Right lobe of liver (tissue), 6 donors: Measurements from ENCODE around the gene CLDN19. TPM values are rescaled to one million over a fixed set of nuclear protein-coding genes. Genes with fewer than 3 reads are reported as not detected.

Source experiments
- ATAC-seq, 4 donors: fragments of 200-7000 bp; cut with Tn5 transposase; one replicate each; pipeline ENCODE4 v1.9.1; 2020; ENCODE audit warnings: mild to moderate bottlenecking in 4 of 4, moderate library complexity in 4 of 4
- DNase-seq, 3 donors: peaks; one replicate each; pipeline ENCODE4 v3.0.0-alpha.2; 2020
- H3K27ac ChIP-seq, 3 donors: fragments of 200-600 bp; one replicate each; pipeline ENCODE4 v1.8.0; 2022
- H3K27me3 ChIP-seq, 2 donors: fragments of 200-600 bp; one replicate each; pipeline ENCODE4 v1.8.0; 2022
- H3K36me3 ChIP-seq, 4 donors: fragments of 200-600 bp; sonication (generic) in 1 of 4; one replicate each; pipeline versions ENCODE4 v1.5.1 to v1.8.0; 2017 to 2022; ENCODE audit warnings: control low read depth in 1 of 4
- H3K4me1 ChIP-seq, 4 donors: fragments of 200-600 bp; sonication (generic) in 1 of 4; one replicate each; pipeline versions ENCODE4 v1.5.1 to v1.8.0; 2017 to 2022; ENCODE audit warnings: control low read depth in 1 of 4
- H3K4me3 ChIP-seq, 3 donors: fragments of 200-600 bp; one replicate each; pipeline ENCODE4 v1.8.0; 2022
- H3K9me3 ChIP-seq, 4 donors: fragments of 200-600 bp; sonication (generic) in 1 of 4; one replicate each; pipeline versions ENCODE4 v1.5.1 to v1.8.0; 2017 to 2022; ENCODE audit warnings: control low read depth in 1 of 4
- POLR2A ChIP-seq: fragments of 450-650 bp; IDR thresholded peaks from one replicate; pipeline ENCODE4 v1.6.1; 2017; ENCODE audit warnings: antibody characterized with exemption, mild to moderate bottlenecking
- whole genome bisulfite sequencing: methylation state at CpG from one replicate; pipeline ENCODE4 v1.1.6; 2018; ENCODE audit warnings: low coverage, low lambda C conversion rate; ENCODE audit not compliant: insufficient coverage; ENCODE audit errors: missing lambda C conversion rate; 5-methylcytosine and 5-hydroxymethylcytosine counted together
- intact Hi-C, 2 donors: fragments of 100-400 bp; cut with DNase I; formaldehyde crosslinking; loops; one replicate each; pipeline versions ENCODE4 v1.11.2 to v1.14.1; 2022
- total RNA-seq, 6 experiments: library from RNA; depleted of rRNA in 2 of 6; stranded (reverse); fragments of >200 nt in 2 of 6; fragmentation: NEBNext Ultra II Directional in 3 of 6; extraction: Animal tissue kit (Norgen Biotek cat#: 25700) in 3 of 6; gene quantifications; one replicate each; pipeline versions ENCODE4 v1.1.0 to v1.2.4, GENCODE V29; 2016 to 2023
- TF ChIP-seq, protein P1 (sequence below), 4 donors: fragments of 200-600 bp in 3 of 4; fragments of 450-650 bp in 1 of 4; IDR thresholded peaks; one replicate each; pipeline versions ENCODE4 v1.5.1 to v1.8.0; 2016 to 2022; ENCODE audit warnings: antibody characterized with exemption in 4 of 4, mild to moderate bottlenecking in 2 of 4
- donor health status: DM: no; HTN: yes; CAD: no.
- donor health status: DM: no; HTN: no; CAD: no.
- donor health status: DM: no; HTN: no; CAD: no.
- donor health status: DM: no; HTN: yes; CAD: no.
- donor health status: DM: no; HTN: yes; CAD: no.

The CLDN19 gene
- total RNA-seq, 6 experiments from 2014 or later: 1.0 TPM; not detected in 5

DNA sequence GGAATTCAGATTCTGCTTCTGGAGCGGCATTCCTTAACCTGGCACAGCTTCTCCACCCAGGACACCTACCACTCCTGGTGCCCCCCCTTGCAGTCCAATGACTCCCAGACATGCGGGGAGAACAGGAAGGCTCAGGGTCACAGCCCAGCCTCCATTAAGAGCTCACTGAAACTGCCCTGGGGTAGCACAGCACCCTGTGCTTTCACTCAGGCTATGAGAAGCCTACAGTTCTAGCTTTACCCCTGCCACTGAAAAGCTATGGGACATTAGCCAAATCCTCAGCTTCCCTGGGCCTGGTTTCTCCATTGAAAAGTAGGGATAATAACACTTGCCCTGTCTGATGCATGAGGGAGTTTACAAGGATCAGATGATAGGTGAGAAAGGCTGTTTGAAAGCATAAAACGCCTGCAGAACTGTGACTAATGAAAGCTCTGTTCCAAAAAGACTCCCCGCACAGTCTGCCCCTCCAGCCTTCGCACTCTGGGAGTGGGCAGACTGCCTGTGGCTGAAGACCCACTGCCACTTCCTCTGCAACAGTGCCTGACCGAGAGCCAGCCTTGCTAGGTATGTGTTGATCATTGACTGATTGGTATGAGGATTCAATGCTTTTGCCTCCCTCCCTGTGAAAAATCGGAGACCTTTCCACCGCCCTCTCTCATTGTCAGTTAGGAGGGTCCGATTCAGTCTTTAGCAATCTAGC is 2.7 kb upstream of the CLDN19 start:
- no peaks in the 10 kb centered on the region for H3K27me3 ChIP-seq
- peaks cover 0 to 11% (median 0%) of the 10 kb centered on the region in 4 donors for H3K36me3 ChIP-seq
- intact Hi-C loops: loop anchor here in 1 of 2 donors (10.0 kb wide), 1 partner anchor 158 kb away; no protein-coding TSS in a partner anchor
- TF ChIP-seq, protein P1, sequence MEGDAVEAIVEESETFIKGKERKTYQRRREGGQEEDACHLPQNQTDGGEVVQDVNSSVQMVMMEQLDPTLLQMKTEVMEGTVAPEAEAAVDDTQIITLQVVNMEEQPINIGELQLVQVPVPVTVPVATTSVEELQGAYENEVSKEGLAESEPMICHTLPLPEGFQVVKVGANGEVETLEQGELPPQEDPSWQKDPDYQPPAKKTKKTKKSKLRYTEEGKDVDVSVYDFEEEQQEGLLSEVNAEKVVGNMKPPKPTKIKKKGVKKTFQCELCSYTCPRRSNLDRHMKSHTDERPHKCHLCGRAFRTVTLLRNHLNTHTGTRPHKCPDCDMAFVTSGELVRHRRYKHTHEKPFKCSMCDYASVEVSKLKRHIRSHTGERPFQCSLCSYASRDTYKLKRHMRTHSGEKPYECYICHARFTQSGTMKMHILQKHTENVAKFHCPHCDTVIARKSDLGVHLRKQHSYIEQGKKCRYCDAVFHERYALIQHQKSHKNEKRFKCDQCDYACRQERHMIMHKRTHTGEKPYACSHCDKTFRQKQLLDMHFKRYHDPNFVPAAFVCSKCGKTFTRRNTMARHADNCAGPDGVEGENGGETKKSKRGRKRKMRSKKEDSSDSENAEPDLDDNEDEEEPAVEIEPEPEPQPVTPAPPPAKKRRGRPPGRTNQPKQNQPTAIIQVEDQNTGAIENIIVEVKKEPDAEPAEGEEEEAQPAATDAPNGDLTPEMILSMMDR (IDR thresholded peaks at IDR 0.05): no peak
- TF ChIP-seq POLR2A: no peak
- H3K9me3 ChIP-seq: no peaks in the 10 kb centered on the region
- H3K4me3 ChIP-seq: no peak overlapping the region
- ATAC-seq (no peak), DNase-seq (no peak)
- WGBS: 83% methylated on average over 2 of the region's 9 CpGs
- H3K4me1 ChIP-seq: peaks cover 0 to 6% (median 0%) of the 10 kb centered on the region in 4 donors
- no peak overlapping the region for H3K27ac ChIP-seq

DNA sequence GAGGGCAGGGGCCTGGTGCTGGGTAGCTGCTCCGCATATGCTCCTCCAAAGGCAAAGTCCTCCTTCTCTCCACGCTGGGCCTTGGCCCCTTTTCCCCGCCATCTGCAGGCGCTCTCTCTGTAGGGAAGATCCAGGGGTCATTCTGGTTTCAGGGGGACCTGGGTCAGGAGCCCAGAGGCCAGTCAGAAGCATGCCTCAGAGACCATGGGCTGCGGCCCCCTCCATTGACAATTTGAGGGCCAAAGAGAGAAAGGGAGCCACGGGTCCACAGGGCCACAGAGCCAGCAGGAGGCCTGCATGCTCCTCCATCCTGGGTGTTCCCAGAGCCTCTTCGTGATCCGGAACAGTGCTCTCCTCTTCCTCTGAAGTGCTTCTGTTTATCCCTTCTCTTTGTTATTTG is 2.1 kb upstream of the CLDN19 start:
- WGBS: 100% methylated on average over 5 of the region's 8 CpGs
- ATAC-seq (no peak), DNase-seq (no peak)
- H3K36me3 ChIP-seq: peaks cover 0 to 11% (median 0%) of the 10 kb centered on the region in 4 donors
- no peaks in the 10 kb centered on the region for H3K27me3 ChIP-seq
- no peak for TF ChIP-seq POLR2A
- TF ChIP-seq, protein P1 (IDR thresholded peaks at IDR 0.05): no peak
- no peak overlapping the region for H3K4me3 ChIP-seq
- H3K4me1 ChIP-seq: peaks cover 0 to 11% (median 0%) of the 10 kb centered on the region in 4 donors
- intact Hi-C loops: loop anchor here in 1 of 2 donors (10.0 kb wide), 1 partner anchor 157 kb away; no protein-coding TSS in a partner anchor
- H3K9me3 ChIP-seq: no peaks in the 10 kb centered on the region
- H3K27ac ChIP-seq: no peak overlapping the region

DNA sequence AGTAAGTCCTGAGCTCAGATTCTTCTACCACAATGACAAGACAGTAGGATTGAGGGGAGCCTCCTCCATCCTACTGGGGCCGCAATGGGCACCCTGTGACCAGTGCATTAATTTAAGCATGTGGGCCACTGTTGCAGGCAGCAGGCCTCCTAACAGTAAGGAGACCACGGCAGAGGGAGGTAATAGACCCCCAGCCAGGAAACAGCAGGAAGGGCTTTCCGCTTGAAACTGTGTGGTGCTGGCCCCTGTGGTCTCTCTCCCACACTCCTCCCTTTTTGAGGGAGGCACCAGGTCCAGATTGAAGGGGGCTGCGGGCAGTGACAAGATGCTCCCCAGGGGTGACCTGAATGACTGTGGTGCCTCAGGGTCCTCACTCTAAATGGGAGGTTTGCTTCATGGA is 1.7 kb upstream of the CLDN19 start:
- Histone ChIP-seq H3K27me3 (no peaks in the 10 kb centered on the region), H3K36me3 (peaks cover 0 to 10% (median 0%) of the 10 kb centered on the region in 4 donors), H3K9me3 (no peaks in the 10 kb centered on the region), H3K4me3 (no peak overlapping the region), H3K4me1 (peaks cover 0 to 13% (median 0%) of the 10 kb centered on the region in 4 donors), H3K27ac (no peak overlapping the region)
- intact Hi-C loops: loop anchor here in 1 of 2 donors (10.0 kb wide), 1 partner anchor 157 kb away; no protein-coding TSS in a partner anchor
- DNase-seq: no peak
- ATAC-seq: no peak
- no peak for TF ChIP-seq POLR2A
- TF ChIP-seq, protein P1 (IDR thresholded peaks at IDR 0.05): no peak
- WGBS: no CpG with 5 or more reads among the region's 4 CpGs

DNA sequence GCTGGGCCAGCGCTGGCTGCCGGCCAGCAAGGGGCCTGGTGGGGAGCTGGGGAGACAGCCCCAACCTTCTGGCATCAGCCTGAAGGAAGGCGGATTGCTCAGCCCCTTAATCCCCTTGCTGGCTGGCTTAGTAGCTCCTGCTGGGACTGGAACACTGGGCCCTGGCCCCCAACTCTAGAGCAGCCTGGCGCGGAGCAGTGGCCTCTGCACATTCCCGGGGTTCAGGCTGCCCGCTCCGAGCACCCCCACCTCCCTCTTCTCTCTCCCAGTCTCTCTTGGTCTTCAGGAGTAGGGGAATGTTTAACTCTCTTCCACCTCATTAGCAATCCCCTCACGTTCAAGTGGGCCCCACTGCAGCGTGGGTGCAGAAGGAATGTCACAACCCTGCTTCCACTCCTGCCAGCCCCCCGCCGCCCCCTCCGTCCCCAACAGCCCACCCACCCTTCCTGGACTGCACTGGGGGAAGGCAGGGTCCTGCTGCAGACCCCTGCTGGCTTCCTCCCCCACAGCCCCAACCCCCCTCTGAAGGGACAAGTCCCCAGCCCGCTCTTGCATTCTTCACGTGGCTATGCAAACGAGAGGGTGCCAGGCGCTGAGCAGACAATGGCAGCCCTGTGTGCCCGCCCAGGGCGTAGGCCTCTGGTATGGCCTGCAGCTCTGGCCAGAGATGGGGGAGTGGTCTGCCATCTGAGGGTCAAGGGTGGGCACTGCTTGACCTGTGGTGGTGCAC is 980 bp upstream of the CLDN19 start:
- Histone ChIP-seq H3K27ac (no peak overlapping the region), H3K4me1 (peaks cover 0 to 13% (median 0%) of the 10 kb centered on the region in 4 donors), H3K4me3 (no peak overlapping the region), H3K36me3 (peaks cover 0 to 3% (median 0%) of the 10 kb centered on the region in 4 donors), H3K9me3 (no peaks in the 10 kb centered on the region), H3K27me3 (no peaks in the 10 kb centered on the region)
- WGBS: 85% methylated on average over 6 of the region's 19 CpGs
- DNase-seq: no peak
- TF ChIP-seq, protein P1 (IDR thresholded peaks at IDR 0.05): no peak
- TF ChIP-seq POLR2A: no peak
- ATAC-seq: no peak
- intact Hi-C loops: loop anchor here in 1 of 2 donors (10.0 kb wide), 1 partner anchor 156 kb away; no protein-coding TSS in a partner anchor
